ENCODE results near the gene RUFY1.

GRCh38 chr5:179558932-179559283, 8.6 kb downstream of the RUFY1 start:
- TF ChIP-seq POU2F2 (IDR thresholded peaks at IDR 0.05; ENCODE audit: low read depth, low read length) (no peak), POLR2AphosphoS5 (IDR thresholded peaks at IDR 0.05; ENCODE audit: low read depth, low read length) (no peak), SPI1 (IDR thresholded peaks at IDR 0.05; ENCODE audit: low read depth, low read length) (no peak), POLR2A (IDR thresholded peaks at IDR 0.05; ENCODE audit: low read depth, low read length) (no peak), TAF1 (IDR thresholded peaks at IDR 0.05; ENCODE audit: low read depth, low read length) (no peak)
